HG03520 (cell line): ENCODE data around the gene ZNF823.
A peak's percentile ranks its signal among the peaks of the same experiment; 100 is the strongest.

Experiments
- ATAC-seq: cut with Tn5 transposase; IDR thresholded peaks from one replicate; pipeline ENCODE4 v1.9.1; 2021; ENCODE audit warnings: mild to moderate bottlenecking, moderate library complexity; ENCODE audit not compliant: unreplicated experiment

ZNF823 gene

DNA sequence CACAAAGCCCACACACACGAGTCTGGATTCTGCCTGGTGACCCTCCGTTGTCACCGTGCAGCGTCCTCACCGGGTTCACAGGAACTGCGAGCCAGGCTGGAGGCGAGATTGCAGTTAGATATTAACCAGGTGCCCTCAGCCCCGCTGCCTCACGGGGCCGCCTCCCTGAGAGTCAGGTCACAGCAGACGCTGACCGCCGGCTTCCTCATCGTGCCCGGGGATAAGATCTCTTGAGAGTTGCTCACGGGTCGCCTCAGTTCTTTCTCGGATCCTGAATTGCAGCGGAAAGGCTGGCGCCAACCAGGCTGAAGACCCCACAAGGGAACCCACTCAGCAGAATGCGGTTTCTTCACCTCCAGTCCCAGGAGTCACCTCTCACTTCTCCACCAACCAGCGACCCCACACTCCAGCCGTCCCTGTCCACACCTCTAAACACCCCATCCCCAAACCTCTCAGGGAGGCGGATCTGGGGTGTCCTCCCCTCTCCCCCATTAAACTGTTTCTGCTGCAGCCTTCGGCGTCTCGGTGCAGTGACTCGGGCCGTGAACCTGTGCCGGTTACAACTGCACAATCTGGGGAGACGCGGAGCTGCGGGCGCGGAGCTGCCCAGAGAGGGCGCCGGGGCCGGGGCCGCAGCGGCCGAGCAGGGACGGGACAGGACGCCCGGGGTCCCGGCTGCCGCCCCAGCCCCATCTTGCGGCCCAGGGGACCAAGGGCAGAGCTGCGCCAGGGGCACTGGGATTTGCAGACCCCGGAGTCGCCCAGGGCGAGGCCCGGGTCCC is 591 bp downstream of the ZNF823 start:
- peak; percentile 28 for ATAC-seq

DNA sequence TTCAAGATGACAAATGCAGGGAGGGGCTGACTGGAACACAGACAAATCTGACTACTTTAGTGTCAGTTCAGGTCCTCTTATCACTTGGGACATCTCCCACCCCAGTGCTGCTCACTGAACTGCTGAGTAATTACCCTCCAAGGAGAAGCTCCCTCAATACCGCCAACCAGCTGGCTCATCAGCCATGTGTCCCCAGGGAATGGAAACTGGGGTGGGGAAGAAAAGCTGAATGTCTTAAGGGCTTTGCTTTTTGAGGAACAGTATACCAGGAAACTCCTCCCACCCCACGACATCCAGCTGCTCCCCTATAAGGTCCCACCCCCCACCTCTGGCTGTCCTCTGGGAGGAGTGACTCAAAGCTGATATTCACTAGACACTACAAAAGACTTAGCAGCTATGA is 2.0 kb downstream of the ZNF823 start:
- no peak for ATAC-seq

DNA sequence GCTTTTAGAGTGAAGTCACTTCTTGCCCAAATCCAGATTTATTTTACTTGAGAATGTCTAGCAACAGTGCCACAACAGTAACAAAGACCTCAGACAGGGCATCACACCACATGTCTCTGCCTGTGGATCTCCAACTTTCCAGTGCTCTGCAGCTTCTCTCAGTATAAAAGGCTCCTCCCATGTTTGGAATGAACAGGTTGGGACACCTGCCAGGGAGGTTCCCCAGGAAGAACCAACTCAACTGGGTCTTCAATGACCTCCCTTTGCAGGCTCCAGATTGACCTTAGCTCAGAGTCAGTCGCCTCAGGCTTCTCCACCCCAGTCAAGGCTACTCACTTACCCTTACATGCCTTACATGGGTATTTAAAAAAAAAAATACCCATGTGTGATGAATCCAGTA is 3.4 kb downstream of the ZNF823 start:
- no peak for ATAC-seq

DNA sequence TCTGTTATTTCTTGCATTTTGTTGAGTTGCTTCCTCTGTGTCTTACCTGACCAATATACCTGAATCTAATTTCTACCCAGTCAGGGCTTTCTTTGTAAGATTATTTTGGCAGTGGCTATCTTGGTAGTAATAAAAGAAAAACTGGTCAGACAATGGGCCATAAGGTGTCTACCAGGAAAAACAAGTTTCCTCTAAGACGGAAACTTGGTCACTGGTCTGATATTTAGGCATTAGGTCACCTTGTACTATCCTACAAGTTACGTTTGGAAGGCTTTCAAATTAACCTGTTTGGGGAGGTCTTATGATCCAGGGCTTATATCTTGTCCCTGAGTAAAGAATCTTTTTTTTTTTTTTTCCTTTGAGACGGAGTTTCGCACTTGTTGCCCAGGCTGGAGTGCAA is 9.2 kb downstream of the ZNF823 start:
- no peak for ATAC-seq

DNA sequence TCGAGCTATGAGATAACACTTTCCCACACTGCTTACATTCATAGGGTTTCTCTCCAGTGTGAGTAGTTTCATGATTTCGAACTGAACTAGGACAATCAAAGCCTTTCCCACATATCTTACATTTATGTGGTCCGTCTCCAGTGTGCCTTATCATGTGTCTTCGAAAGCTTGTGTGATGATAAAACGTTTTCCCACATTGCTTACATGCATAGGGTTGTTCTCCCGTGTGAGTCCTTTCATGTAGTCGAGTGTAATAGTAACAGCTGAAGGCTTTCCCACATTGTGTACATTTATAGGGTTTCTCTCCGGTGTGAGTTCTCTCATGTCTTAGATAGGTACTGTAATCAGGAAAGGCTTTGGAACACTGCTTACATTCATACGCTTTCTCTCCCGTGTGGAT is 16.3 kb downstream of the ZNF823 start:
- ATAC-seq, result no peak

DNA sequence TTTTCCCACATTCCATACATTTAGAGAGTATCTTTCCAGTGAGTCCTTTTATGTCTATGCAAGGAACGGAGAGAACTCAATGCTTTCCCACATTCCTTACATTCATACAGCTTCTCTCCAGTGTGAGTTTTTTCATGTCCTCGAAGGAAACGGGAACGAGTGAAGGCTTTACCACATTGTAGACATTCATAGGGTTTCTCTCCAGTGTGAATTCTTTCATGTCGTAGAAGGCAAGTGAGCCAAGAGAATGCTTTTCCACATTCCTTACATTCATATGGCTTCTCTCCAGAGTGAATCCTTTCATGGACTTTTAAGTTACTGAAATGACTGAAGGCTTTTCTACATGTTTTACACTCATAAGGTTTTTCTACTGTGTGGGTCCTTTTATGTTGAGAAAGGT is 17.1 kb downstream of the ZNF823 start:
- no peak for ATAC-seq

DNA sequence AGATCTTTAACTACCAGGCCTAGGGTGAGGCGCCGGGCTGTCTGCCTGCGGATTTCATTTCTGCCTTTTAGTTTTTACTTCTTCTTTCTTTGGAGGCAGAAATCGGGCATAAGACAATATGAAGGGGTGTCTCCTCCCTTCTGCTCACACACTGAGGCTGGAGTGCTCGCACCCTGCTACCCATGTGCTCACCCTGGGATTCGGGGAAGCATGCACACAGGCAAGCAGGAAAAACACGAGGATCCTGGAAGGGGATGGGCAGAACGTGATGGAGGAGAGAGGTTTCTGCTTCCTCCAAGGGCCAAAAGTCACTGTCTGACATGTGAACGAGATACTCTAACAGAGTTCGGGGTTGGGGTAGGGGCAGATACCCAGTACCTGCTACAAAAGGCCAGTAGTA is 28.4 kb downstream of the ZNF823 start:
- no peak for ATAC-seq

DNA sequence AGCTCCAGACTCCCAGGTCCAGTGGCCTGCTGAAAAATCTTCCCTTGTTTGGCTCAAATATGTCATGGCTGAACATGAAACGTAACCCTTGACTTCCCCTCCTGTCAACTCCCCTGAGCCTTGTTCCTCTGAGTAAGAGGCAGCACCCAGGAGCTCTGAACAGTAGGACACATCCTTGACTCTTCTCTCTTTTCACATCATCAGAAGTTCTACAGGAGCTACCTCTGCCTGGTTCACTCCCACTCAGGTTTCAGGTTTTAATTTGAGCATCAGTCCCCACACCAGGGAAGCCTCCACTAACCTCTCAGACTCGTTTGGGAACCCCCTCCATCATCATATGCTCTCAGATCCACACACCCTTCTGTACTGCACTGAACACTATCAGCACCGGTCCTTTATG is 30.3 kb downstream of the ZNF823 start:
- no peak for ATAC-seq

DNA sequence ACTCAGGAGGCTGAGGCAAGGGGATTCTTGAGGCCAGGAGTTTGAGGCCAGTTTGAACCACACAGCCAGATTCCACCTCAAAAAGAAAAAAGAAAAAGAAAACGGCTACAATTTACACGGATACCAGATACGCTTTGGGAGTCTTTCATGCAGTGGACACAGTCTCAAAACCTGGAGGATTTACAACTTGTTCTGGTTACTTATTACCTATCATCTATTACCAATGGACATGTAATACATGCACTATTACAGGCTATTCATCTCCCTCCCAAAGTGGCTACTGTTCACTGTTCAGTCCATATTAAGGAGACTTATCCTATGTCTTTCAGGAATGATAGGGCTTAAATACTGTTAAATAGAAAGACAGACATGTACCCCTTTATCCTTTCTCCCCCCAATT is 33.3 kb downstream of the ZNF823 start:
- ATAC-seq, result no peak

DNA sequence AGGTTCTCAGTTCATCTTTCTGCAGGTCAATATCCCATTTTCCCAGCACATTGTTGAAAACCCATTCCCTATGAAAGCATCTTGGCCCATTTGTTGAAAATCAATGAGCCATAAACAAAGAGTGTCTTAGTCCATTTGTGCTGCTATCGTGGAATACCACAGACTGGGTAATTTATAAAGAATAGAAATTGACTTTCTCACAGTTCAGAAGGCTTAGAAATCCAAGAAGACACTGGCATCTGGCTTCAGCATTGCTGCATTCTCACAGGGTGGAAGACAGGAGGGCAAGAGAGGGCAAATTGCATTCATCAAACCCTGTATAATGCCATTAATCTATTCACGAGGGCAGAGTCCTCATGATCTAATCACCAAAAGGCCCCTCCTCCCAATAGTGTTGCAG is 34.1 kb downstream of the ZNF823 start:
- no peak for ATAC-seq

DNA sequence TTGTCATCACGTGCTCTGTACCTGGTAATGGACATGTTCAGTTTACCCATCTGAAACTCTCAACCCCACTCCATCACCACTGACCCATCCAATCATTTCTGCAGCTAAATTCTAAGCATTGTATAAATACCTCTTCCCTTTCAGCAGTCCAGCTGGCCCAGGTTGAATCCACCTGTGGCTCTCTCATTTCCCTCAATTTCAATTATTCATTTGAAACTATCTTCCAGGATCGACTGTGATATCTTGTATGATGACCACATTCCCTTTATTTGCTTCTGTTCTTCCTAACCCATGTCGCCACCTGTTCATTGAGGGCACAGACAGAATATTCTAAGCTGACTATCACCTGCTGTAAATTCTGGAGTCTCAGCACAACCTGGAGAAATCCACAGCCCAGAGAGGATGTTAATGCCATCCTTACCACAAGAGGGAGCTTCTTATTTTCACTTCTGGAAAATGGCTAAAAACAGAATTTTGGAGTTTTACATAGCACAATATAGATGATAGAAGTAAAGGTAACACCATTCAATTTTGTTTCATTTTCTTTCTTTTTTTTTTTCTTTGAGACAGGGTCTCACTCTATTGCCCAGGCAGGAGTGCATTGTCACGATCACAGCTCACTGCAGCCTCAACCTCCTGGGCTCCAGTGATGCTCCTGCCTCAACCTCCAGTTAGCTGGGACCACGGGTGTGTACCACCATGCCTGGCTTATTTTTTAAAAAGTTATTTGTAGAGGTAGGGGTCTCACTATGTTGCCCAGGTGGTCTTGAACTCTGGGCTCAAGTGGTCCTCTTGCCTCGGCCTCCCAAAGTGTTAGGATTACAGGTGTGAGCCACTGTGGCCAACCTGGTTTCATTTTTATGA is 38.6 kb downstream of the ZNF823 start:
- no peak for ATAC-seq

DNA sequence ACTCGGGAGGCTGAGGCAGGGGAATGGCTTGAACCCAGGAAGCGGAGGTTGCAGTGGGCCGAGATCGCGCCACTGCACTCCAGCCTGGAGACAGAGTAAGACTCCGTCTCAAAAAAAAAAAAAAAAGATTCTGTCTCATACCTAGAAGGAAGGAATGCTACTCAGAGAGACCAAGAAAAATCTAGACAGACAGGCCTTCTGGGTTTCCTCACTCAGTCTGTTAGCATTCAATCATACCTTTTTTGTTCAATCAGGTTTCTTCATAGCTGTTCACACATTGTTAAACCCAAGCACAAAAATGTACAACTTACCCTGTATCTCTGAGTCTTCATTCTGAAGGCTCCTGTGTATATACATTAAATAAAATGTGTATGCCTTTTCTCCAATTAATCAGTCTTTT is 40.5 kb downstream of the ZNF823 start:
- no peak for ATAC-seq

DNA sequence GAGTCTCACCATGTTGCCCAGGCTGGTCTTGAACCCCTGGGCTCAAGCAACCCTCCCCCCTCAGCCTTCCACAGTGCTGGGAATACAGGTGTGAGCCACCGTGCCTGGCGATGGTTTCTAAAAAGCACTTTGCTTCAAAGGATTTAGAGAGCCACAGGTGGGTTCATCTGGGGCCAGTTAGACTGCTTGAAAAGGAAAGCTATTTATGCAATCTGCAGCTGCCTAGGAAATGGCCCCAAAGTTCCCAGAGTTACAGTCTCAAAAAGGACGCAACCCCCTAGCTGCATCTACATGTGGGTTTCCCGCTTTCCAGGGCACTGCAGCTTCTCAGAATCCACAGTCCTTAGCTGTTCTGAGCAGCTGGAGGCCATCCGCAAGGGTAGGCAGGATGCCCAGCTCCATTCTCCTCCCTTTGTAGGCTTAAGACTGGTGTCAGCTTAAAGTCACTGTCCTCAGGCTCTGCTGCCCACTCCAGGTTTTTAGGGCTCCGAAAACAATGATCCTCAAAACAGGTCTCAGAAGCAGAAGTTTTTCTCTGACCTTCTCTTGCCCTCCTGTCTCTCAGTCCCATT is 41.4 kb downstream of the ZNF823 start:
- no peak for ATAC-seq

DNA sequence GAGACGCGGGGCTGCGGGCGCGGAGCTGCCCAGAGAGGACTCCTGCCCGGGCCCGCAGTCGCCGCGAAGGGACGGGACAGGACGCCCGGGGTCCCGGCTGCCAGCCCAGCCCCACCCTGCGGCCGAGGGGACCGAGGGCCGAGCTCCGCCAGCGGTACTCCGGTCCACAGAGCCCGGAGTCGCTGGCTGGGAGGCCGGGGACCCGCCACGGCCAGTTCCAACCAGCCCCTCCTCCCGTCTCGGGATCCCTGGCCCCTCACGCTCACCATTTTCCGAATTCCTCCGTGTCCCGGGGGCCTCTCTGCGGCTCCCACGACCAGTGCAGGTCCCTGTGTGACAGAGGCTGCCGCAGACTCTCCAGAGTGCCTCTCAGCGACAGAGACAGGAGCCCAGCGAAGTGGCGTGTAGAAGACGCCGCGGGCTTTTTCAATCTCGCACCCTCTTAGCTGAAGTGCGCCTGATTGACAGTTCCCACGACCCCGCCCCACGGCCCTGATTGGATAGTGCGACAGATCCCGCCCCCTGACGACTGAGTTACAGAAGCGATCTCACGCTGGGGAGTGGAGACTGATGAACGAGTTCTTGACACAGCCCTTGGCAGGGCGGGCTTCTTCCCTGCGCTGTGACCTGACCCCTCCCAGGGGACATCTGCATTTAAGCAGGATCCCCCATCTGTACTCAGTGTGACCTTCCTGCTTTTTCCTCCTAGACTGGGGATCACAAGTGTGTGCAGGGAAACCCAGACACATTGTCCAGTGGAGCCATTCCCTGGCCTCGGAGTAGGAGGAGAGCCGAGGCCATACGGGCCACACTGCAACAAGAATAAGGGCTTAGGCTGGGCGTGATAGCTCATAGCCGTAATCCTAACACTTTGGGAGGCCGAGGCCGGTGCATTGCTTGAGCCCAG is 44.0 kb downstream of the ZNF823 start:
- ATAC-seq, result peak; percentile 63

DNA sequence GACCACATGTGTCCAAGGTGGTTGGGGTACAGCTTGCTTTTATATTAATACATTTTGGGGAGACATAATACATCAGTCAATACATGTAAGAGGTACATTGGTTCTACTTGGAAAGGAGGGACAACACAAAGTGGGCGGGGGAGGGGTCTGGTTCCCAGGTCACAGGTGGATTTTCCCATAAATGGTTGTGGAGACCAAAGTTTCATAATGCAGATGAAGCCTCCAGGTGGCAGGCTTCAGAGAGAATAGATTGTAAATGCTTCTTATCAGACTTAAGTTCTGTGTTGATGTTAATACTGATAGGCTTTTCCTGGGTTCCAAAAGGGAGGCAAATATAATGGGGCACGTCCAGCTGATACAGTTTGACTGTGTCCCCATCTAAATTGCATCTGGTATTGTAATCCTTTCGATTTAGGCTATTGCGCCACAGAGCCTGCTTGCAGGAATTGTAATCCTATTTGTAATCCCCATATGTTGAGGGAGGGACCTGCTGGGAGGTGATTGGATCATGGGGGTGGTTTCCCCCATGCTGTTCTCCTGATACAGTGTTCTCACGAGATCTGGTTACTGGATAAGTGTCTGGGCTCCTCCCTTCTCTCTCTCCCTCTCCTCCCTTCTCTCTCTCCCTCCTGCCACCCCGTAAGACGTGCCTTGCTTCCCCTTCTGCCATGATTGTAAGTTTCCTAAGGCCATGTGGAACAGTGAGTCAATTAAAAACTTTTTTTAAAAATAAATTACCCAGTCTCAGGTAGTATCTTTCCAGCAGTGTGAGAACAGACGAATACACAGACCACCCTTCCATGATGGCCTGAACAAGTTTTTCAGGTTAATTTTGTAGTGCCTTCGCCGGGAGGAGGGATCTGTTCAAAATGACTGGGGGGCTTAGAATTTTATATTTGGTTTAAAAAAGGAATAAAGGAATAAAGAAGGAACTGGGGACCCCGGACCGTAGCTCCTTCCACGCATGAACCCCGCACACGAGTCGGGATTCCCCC is 44.9 kb downstream of the ZNF823 start:
- no peak for ATAC-seq

DNA sequence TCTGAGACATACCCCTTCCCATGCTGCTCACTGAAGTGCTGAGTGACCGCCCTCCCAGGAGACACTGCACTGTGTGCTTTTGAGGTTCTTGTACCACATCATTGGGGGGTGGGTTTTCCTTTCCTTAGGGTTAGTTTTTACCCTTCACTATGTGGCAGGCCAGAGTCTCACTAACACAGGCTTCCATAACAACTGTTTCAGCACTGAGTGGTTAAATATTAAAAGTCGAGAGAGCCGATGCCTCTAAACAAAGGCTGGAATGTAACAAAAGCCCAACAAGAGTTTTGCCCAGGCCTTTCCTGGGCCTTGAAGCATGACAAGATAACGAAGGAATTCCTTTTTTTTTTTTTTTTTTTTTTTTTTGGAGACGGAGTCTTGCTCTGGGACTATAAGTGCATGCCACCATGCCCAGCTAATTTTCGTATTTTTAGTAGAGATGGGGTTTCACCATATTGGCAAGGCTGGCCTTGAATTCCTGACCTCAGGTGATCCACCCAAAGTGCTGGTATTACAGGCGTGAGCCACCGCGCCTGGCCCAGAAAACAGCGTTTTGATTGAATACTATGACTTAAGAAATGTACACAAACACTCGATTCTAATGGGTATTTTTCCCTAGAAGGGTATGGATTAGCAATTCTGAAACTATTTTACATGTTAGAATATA is 46.5 kb downstream of the ZNF823 start:
- ATAC-seq, result no peak

DNA sequence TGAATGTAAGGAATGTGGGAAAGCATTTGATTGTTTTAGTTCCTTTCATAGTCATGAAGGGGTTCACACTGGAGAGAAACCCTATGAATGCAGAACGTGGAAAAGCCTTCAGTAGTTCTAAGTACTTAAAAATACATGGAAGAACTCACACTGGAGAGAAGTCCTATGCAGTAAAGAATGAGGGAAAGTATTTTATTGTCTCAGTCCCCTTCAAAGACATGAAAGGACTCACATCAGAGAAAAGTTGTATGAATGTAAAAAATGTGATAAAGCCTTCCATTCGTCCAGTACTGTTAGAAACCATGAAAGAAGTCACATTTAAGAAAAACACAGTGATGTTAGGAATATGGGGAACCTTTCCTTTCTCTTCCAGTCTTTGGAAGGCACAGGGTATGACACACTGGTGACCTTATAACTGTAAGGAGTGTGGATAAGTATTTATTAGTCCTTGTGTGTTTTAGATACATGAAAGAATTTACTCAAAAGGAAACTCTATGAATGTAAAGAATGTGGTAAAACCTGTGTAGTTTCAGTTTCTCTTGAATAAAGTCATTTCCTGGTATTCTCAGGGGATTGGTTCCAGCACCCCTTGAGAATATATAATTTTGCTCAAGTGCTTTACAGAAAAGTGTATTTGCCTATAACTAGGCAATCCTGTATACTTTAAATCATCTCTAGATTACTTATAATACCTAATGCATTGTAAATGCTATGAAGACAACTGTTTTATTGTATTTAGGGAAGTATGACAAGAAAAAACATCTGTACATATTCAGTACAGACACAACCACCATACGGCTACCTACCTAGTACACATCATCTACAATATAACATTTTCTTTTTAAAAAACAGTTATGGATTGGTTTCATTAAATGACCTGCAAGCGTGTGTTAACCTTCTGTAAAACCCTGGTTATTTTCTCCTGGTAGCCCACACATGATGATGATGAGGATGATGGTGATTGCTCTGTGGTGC is 52.8 kb downstream of the ZNF823 start:
- no peak for ATAC-seq
